GM23248 (cell line): ENCODE results near the gene ACSS1. TPM values are rescaled to one million over a fixed set of nuclear protein-coding genes. Genes with fewer than 3 reads are reported as not detected.

Experiments used
- DNase-seq: peaks from one replicate; pipeline ENCODE4 v3.0.0-alpha.2; 2015
- H2AFZ ChIP-seq: fragments of 200-600 bp; sonication (generic); 2 replicates; pipeline ENCODE4 v1.6.1; 2016; ENCODE audit warnings: antibody characterized with exemption
- H3F3A ChIP-seq: fragments of 200-600 bp; sonication (generic); 2 replicates; pipeline ENCODE4 v1.6.1; 2016; ENCODE audit warnings: mild to moderate bottlenecking, antibody characterized with exemption, mixed run types; ENCODE audit not compliant: insufficient read depth
- H3K27ac ChIP-seq: fragments of 200-600 bp; sonication (generic); 2 replicates; pipeline ENCODE4 v1.5.1; 2016; ENCODE audit warnings: mild to moderate bottlenecking
- H3K27me3 ChIP-seq: fragments of 200-600 bp; sonication (generic); replicated peaks from 2 replicates; pipeline ENCODE4 v1.6.1; 2016; ENCODE audit warnings: mild to moderate bottlenecking; ENCODE audit not compliant: insufficient read depth
- H3K36me3 ChIP-seq: fragments of 200-600 bp; sonication (generic); 2 replicates; pipeline ENCODE4 v1.6.1; 2016; ENCODE audit warnings: low read depth, mild to moderate bottlenecking
- H3K4me1 ChIP-seq: fragments of 200-600 bp; sonication (generic); 2 replicates; pipeline ENCODE4 v1.6.1; 2016; ENCODE audit warnings: mild to moderate bottlenecking; ENCODE audit not compliant: insufficient read depth
- H3K4me2 ChIP-seq: fragments of 200-600 bp; sonication (generic); one replicate; pipeline ENCODE4 v1.6.1; 2016; ENCODE audit warnings: mild to moderate bottlenecking; ENCODE audit not compliant: unreplicated experiment
- H3K4me3 ChIP-seq: fragments of 200-600 bp; sonication (generic); 2 replicates; pipeline ENCODE4 v1.5.1; 2016; ENCODE audit warnings: mild to moderate bottlenecking
- H3K79me2 ChIP-seq: fragments of 200-600 bp; sonication (generic); 2 replicates; pipeline ENCODE4 v1.6.1; 2016; ENCODE audit warnings: mild to moderate bottlenecking; ENCODE audit not compliant: insufficient read depth
- H3K9ac ChIP-seq: fragments of 200-600 bp; sonication (generic); 2 replicates; pipeline ENCODE4 v1.6.1; 2016; ENCODE audit warnings: mild to moderate bottlenecking
- H3K9me2 ChIP-seq: fragments of 200-600 bp; sonication (generic); 2 replicates; pipeline ENCODE4 v1.6.1; 2016; ENCODE audit warnings: mixed run types, mild to moderate bottlenecking, moderate library complexity; ENCODE audit not compliant: insufficient read depth
- H3K9me3 ChIP-seq: fragments of 200-600 bp; sonication (generic); one replicate; pipeline ENCODE4 v1.6.1; 2017; ENCODE audit warnings: low read depth
- H4K20me1 ChIP-seq: fragments of 200-600 bp; sonication (generic); 2 replicates; pipeline ENCODE4 v1.6.0; 2016; ENCODE audit not compliant: insufficient read depth
- EZH2 ChIP-seq: fragments of 200-600 bp; sonication (generic); IDR thresholded peaks from 2 replicates; pipeline ENCODE4 v1.6.1; 2018; ENCODE audit warnings: antibody characterized with exemption, mild to moderate bottlenecking; ENCODE audit not compliant: insufficient read depth, poor library complexity, severe bottlenecking
- EZH2phosphoT487 ChIP-seq: fragments of 200-600 bp; sonication (generic); IDR thresholded peaks from 2 replicates; pipeline ENCODE4 v1.6.1; 2018; ENCODE audit warnings: antibody characterized with exemption, moderate library complexity, mild to moderate bottlenecking, low read depth; ENCODE audit not compliant: insufficient read depth
- WGBS, 2 experiments: methylation state at CpG; one replicate each; pipeline ENCODE4 v1.1.6; 2015 to 2017; ENCODE audit warnings: low lambda C conversion rate in 2 of 2, low coverage in 1 of 2; ENCODE audit errors: missing lambda C conversion rate in 2 of 2; 5-methylcytosine and 5-hydroxymethylcytosine counted together
- in situ Hi-C: fragments of 300-500 bp; cut with MboI; formaldehyde crosslinking; loops from 2 replicates; pipeline ENCODE4 v1.15.0; 2020
- polyA plus RNA-seq: library from polyadenylated mRNA; unstranded; fragments of >200 nt; fragmentation: Nextera tagmentation; extraction: Ambion mirVana; gene quantifications from 2 replicates; pipeline ENCODE4 v1.2.1, GENCODE V29; 2016
- total RNA-seq: library from RNA; depleted of rRNA; stranded (reverse); fragments of >200 nt; shearing (Covaris generic); gene quantifications from 2 replicates; pipeline ENCODE4 v1.2.3, GENCODE V29; 2014

ACSS1 gene
- total and polyA plus RNA-seq, 2 experiments from 2014 or later: 0.94 to 1.1 TPM

GRCh38 chr20:25015986-25016385, 42.0 kb downstream of the ACSS1 start:
- no peaks in the 10 kb centered on the region for H3K36me3 ChIP-seq
- no peak overlapping the region for H3K4me3 ChIP-seq
- no peaks in the 10 kb centered on the region for H3F3A ChIP-seq
- no peak overlapping the region for H3K9ac ChIP-seq
- no peak for DNase-seq
- no peaks in the 10 kb centered on the region for H4K20me1 ChIP-seq
- H3K27me3 ChIP-seq: no peaks in the 10 kb centered on the region
- WGBS, 2 experiments: 82 to 85% methylated on average over 11 of the region's 11 CpGs
- TF ChIP-seq EZH2 (no peak), EZH2phosphoT487 (no peak)
- no peak overlapping the region for H3K4me2 ChIP-seq
- in situ Hi-C loops: loop anchor here (25.0 kb wide), 1 partner anchor 671 kb away; the partner anchor contains the start of gene ZNF337
- H3K79me2 ChIP-seq: no peaks in the 10 kb centered on the region
- H3K9me2 ChIP-seq: no peaks in the 10 kb centered on the region
- H2AFZ ChIP-seq: no peak overlapping the region
- no peaks in the 10 kb centered on the region for H3K4me1 ChIP-seq
- H3K9me3 ChIP-seq: no peaks in the 10 kb centered on the region
- H3K27ac ChIP-seq: no peak overlapping the region

DNA sequence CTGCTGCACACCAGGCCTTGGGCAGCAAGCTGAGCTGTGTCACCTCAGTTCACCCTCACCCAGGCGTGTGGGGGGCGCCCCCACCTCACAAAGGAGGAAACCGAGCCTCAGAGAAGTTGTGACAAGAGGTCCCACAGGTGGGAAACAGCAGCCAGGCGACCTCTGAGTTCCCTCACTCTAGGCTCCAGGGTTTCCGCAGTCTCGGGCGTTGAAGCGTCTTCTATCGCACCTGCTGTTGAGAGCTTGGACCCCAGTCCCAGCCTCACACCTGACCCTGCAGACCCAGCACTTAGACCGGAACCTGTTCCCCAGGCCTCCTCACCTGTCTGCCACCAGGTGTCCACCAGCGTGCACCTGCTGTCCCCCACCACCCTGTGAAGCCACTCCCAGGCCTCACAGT, 43.1 kb downstream of the ACSS1 start:
- H3F3A ChIP-seq: no peaks in the 10 kb centered on the region
- WGBS, 2 experiments: 78 to 81% methylated on average over 9 to 11 of the region's 11 CpGs
- H3K4me1 ChIP-seq: no peaks in the 10 kb centered on the region
- H3K9me3 ChIP-seq: no peaks in the 10 kb centered on the region
- H3K27ac ChIP-seq: no peak overlapping the region
- H4K20me1 ChIP-seq: no peaks in the 10 kb centered on the region
- no peak overlapping the region for H3K9ac ChIP-seq
- no peak overlapping the region for H2AFZ ChIP-seq
- in situ Hi-C loops: loop anchor here (25.0 kb wide), 1 partner anchor 672 kb away; the partner anchor contains the start of gene ZNF337
- no peaks in the 10 kb centered on the region for H3K36me3 ChIP-seq
- no peak overlapping the region for H3K4me3 ChIP-seq
- no peak for TF ChIP-seq EZH2phosphoT487
- no peak for TF ChIP-seq EZH2
- H3K27me3 ChIP-seq: no peaks in the 10 kb centered on the region
- no peaks in the 10 kb centered on the region for H3K9me2 ChIP-seq
- no peak for DNase-seq
- H3K79me2 ChIP-seq: no peaks in the 10 kb centered on the region
- H3K4me2 ChIP-seq: no peak overlapping the region

DNA sequence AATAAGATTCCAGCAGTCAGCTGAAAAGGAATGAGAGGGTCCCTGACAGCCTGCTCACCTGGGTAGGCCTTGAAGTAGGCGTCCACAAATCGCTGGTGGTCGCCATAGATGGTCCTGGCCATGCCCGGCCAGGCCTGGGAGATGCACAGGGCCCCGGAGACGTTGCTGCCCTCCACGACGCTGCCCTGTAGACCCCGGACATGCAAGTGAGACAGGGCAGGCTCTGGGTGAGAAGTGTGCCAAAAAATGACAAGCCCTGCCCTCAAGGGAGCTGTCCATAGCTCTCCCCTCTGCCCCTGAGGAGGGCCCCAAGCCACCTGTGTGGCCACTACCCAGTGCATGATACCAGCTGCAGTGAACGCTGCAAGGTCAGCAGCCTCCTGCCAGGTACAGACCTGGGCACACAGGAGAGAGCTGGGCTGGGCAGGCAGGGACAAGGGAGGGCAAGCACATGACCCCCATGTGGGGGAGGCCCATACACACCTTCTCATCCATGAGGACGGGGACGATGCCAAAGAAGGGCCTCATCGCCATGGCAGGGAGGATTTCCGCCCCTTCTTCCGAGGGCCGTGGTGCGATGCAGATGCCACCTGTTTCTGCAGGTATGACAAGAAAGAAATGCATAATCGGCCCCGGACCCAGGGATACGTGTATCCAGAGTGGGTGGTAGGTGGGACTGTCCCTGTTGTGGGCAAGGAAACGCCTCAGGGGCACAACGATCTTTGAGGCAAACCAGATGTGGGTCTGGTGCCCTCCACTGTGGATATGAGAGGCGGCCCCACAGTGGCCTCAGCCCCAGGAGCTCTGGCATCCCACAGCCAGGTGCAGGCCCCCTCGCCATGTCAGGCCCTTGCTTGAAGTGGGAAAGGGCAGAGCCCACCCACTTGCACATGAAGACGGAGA, 44.2 kb downstream of the ACSS1 start:
- no peak for DNase-seq
- no peaks in the 10 kb centered on the region for H3K27me3 ChIP-seq
- no peak overlapping the region for H2AFZ ChIP-seq
- H3K79me2 ChIP-seq: no peaks in the 10 kb centered on the region
- no peaks in the 10 kb centered on the region for H3F3A ChIP-seq
- H3K9ac ChIP-seq: no peak overlapping the region
- H3K9me2 ChIP-seq: no peaks in the 10 kb centered on the region
- no peaks in the 10 kb centered on the region for H4K20me1 ChIP-seq
- H3K36me3 ChIP-seq: no peaks in the 10 kb centered on the region
- in situ Hi-C loops: loop anchor here (25.0 kb wide), 1 partner anchor 674 kb away; the partner anchor contains the start of gene ZNF337
- WGBS, 2 experiments: 87% methylated on average over 23 to 25 of the region's 25 CpGs
- no peak overlapping the region for H3K4me2 ChIP-seq
- H3K4me3 ChIP-seq: no peak overlapping the region
- no peaks in the 10 kb centered on the region for H3K9me3 ChIP-seq
- H3K27ac ChIP-seq: no peak overlapping the region
- TF ChIP-seq EZH2 (no peak), EZH2phosphoT487 (no peak)
- no peaks in the 10 kb centered on the region for H3K4me1 ChIP-seq

DNA sequence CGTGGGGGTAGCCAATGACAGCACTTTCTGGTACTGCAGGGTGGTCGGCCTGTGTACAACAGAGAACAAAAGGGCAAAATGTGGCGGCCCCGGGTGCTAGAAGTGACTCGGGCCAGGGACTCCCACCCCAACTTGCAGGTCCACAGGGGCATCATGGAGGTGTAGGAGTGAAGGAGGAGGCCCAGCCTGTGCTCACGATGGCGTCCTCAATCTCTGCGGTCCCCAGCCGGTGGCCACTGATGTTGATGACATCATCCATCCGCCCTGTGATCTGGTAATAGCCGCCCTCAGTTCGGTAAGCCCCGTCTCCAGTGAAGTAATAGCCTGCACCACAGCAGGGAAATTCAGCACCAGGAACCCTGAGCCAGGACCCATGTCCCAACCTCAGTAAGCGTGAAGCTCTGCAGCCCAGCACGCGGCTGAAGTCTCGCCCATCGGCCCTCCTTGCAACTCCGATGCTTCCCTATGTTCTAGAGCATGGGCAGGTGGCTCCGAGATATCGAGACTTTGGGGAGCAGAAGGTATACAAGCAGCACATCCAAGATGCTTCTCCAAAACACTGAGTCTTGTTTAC, 45.2 kb downstream of the ACSS1 start:
- Histone ChIP-seq H3K4me1 (no peaks in the 10 kb centered on the region), H3F3A (no peaks in the 10 kb centered on the region), H4K20me1 (no peaks in the 10 kb centered on the region), H3K79me2 (no peaks in the 10 kb centered on the region), H3K36me3 (no peaks in the 10 kb centered on the region), H3K27me3 (no peaks in the 10 kb centered on the region), H3K4me2 (no peak overlapping the region), H3K9me3 (no peaks in the 10 kb centered on the region), H3K4me3 (no peak overlapping the region), H3K9ac (no peak overlapping the region), H2AFZ (no peak overlapping the region), H3K9me2 (no peaks in the 10 kb centered on the region), H3K27ac (no peak overlapping the region)
- TF ChIP-seq EZH2 (no peak), EZH2phosphoT487 (no peak)
- 88 to 94% methylated on average over 19 to 21 of the region's 21 CpGs for WGBS, 2 experiments
- DNase-seq: no peak
- in situ Hi-C loops: loop anchor here (25.0 kb wide), 1 partner anchor 675 kb away; the partner anchor contains the start of gene ZNF337
